Adrenal gland (tissue), 12 donors: Measurements from ENCODE around the gene SHE. TPM values are rescaled to one million over a fixed set of nuclear protein-coding genes. Genes with fewer than 3 reads are reported as not detected.

Experiments used
- DNase-seq, 7 donors: peaks; one replicate each; pipeline ENCODE4 v3.0.0-alpha.2; 2019 to 2020
- H3K27ac ChIP-seq, 5 donors: fragments of 200-600 bp; sonication (generic) in 4 of 5; 1 replicate in 3 of 5; 2 replicates in 2 of 5; pipeline versions ENCODE4 v1.5.1 to v1.8.0; 2016 to 2020; ENCODE audit warnings: mild to moderate bottlenecking in 1 of 5
- H3K27me3 ChIP-seq: fragments of 200-600 bp; 2 replicates; pipeline ENCODE4 v1.8.0; 2021
- H3K36me3 ChIP-seq, 2 donors: fragments of 200-600 bp; replicated peaks in 1 of 2; 1 replicate in 1 of 2; 2 replicates in 1 of 2; pipeline versions ENCODE4 v1.5.1 to v1.8.0; 2018 to 2022
- H3K4me1 ChIP-seq, 2 donors: fragments of 200-600 bp; replicated peaks in 1 of 2; 1 replicate in 1 of 2; 2 replicates in 1 of 2; pipeline versions ENCODE4 v1.5.1 to v1.8.0; 2018 to 2021
- H3K4me3 ChIP-seq, 4 donors: fragments of 200-600 bp; sonication (generic) in 3 of 4; one replicate each; pipeline ENCODE4 v1.5.1; 2016 to 2018
- H3K9me3 ChIP-seq, 3 donors: fragments of 200-600 bp; sonication (generic) in 1 of 3; replicated peaks in 1 of 3; 1 replicate in 2 of 3; 2 replicates in 1 of 3; pipeline versions ENCODE4 v1.5.1 to v1.8.0; 2016 to 2021
- POLR2A ChIP-seq, 2 donors: fragments of 450-650 bp; IDR thresholded peaks; one replicate each; pipeline ENCODE4 v1.6.1; 2017; ENCODE audit warnings: antibody characterized with exemption in 2 of 2, mild to moderate bottlenecking in 2 of 2, moderate library complexity in 1 of 2
- WGBS, 4 donors: extraction: QIAGEN DNeasy Blood & Tissue Kit in 2 of 4; methylation state at CpG; one replicate each; pipeline versions ENCODE4 v1.1.5 to v1.1.7; 2013 to 2017; 5-methylcytosine and 5-hydroxymethylcytosine counted together
- intact Hi-C, 2 donors: fragments of 100-400 bp; cut with DNase I; formaldehyde crosslinking; loops; one replicate each; pipeline versions ENCODE4 v1.14.1 to v1.15.0; 2022 to 2023
- polyA plus RNA-seq, 3 donors: library from polyadenylated mRNA; stranded (reverse); fragments of 200-250 nt in 2 of 3; fragments of 350-450 nt in 1 of 3; fragmentation: Illumina TruSeq in 1 of 3; extraction: RNeasy Lipid Tissue Mini Kit (QIAGEN cat#74804) in 1 of 3; gene quantifications; one replicate each; pipeline ENCODE4 v1.2.3, GENCODE V29; 2013 to 2014
- total RNA-seq, 9 donors: library from RNA; depleted of rRNA in 4 of 9; stranded (reverse); fragments of >200 nt in 4 of 9; fragments of 120-200 nt in 1 of 9; fragmentation: NEBNext Ultra II Directional in 1 of 9; extraction: Animal tissue kit (Norgen Biotek cat#: 25700) in 1 of 9; gene quantifications; one replicate each; pipeline versions ENCODE4 v1.1.0 to v1.2.4, GENCODE V29; 2013 to 2023
- TF ChIP-seq, protein P1 (sequence below), 6 experiments: fragments of 450-650 bp in 4 of 6; fragments of 200-600 bp in 2 of 6; sonication (generic) in 1 of 6; IDR thresholded peaks; 1 replicate in 5 of 6; 2 replicates in 1 of 6; pipeline versions ENCODE4 v1.5.1 to v1.8.0; 2016 to 2021; ENCODE audit warnings: antibody characterized with exemption in 6 of 6, mild to moderate bottlenecking in 2 of 6, moderate library complexity in 1 of 6
- donor health status: healthy with polysubstance abuse.
- donor health status: Bipolar disorder and iron deficiency.
- donor health status: DM: yes; HTN: yes; CAD: no.
- donor health status: DM: no; HTN: no; CAD: no.
- donor health status: DM: no; HTN: no; CAD: no.
- donor health status: DM: yes; HTN: yes; CAD: no.

The SHE gene
- total and polyA plus RNA-seq, 12 donors: 6.4 to 30.7 (median 17.1) TPM

GRCh38 chr1:154474802-154475201, 27.4 kb downstream of the SHE start:
- 57 to 74% (median 71%) methylated on average over 3 of the region's 3 CpGs for whole genome bisulfite sequencing, 4 donors
- no peak for TF ChIP-seq POLR2A (IDR thresholded peaks at IDR 0.05)
- TF ChIP-seq, protein P1, sequence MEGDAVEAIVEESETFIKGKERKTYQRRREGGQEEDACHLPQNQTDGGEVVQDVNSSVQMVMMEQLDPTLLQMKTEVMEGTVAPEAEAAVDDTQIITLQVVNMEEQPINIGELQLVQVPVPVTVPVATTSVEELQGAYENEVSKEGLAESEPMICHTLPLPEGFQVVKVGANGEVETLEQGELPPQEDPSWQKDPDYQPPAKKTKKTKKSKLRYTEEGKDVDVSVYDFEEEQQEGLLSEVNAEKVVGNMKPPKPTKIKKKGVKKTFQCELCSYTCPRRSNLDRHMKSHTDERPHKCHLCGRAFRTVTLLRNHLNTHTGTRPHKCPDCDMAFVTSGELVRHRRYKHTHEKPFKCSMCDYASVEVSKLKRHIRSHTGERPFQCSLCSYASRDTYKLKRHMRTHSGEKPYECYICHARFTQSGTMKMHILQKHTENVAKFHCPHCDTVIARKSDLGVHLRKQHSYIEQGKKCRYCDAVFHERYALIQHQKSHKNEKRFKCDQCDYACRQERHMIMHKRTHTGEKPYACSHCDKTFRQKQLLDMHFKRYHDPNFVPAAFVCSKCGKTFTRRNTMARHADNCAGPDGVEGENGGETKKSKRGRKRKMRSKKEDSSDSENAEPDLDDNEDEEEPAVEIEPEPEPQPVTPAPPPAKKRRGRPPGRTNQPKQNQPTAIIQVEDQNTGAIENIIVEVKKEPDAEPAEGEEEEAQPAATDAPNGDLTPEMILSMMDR (IDR thresholded peaks at IDR 0.05): no peak
- peak in 6 of 7 donors; percentile 34 to 72 (median 46) for DNase-seq
- Histone ChIP-seq H3K4me1 (peaks cover 6 to 8% of the 10 kb centered on the region in 2 donors), H3K9me3 (no peaks in the 10 kb centered on the region), H3K27ac (no peak overlapping the region), H3K27me3 (no peaks in the 10 kb centered on the region), H3K36me3 (no peaks in the 10 kb centered on the region), H3K4me3 (no peak overlapping the region)
- intact Hi-C loops: loop anchor here (10.0 kb wide), 2 partner anchors 70 to 400 kb away; partner anchors contain the start of genes IL6R (in 1 of the 2) and KCNN3 (in 1 of the 2)

DNA sequence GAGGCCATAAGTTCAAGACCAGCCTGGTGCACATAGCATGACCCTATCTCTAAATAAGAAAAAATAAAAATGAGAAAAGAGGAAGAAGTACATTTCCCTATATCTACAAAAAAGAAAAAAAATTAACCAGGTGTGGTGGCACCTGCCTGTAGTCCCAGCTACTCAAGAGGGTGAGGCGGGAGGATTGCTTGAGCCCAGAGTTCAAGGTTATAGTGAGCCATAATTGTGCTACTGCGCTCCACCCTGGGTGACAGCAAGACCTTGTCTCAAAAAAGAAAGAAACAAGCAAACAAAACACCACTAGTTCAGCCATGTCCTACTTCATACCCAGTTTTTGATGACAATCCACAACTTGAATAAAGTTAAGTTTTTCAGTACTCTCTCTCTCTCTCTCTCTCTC, 30.9 kb downstream of the SHE start:
- peaks cover 0 to 6% of the 10 kb centered on the region in 2 donors for H3K4me1 ChIP-seq
- no peaks in the 10 kb centered on the region for H3K9me3 ChIP-seq
- no peak overlapping the region for H3K4me3 ChIP-seq
- no peak for TF ChIP-seq POLR2A (IDR thresholded peaks at IDR 0.05)
- TF ChIP-seq, protein P1 (IDR thresholded peaks at IDR 0.05): no peak
- H3K36me3 ChIP-seq: no peaks in the 10 kb centered on the region
- intact Hi-C loops: loop anchor here (10.0 kb wide), 2 partner anchors 67 to 403 kb away; partner anchors contain the start of genes IL6R (in 1 of the 2) and KCNN3 (in 1 of the 2)
- H3K27ac ChIP-seq: no peak overlapping the region
- DNase-seq: no peak
- H3K27me3 ChIP-seq: no peaks in the 10 kb centered on the region
- 72 to 92% (median 78%) methylated on average over 2 of the region's 2 CpGs for WGBS, 4 donors

GRCh38 chr1:154469844-154470560, 32.2 kb downstream of the SHE start:
- H3K27me3 ChIP-seq: no peaks in the 10 kb centered on the region
- peaks cover 0 to 12% of the 10 kb centered on the region in 2 donors for H3K4me1 ChIP-seq
- no peaks in the 10 kb centered on the region for H3K36me3 ChIP-seq
- no peak for DNase-seq
- TF ChIP-seq, protein P1 (IDR thresholded peaks at IDR 0.05): no peak
- no peak for TF ChIP-seq POLR2A (IDR thresholded peaks at IDR 0.05)
- H3K9me3 ChIP-seq: no peaks in the 10 kb centered on the region
- intact Hi-C loops: loop anchor here (10.0 kb wide), 2 partner anchors 65 to 405 kb away; partner anchors contain the start of genes IL6R (in 1 of the 2) and KCNN3 (in 1 of the 2)
- WGBS, 4 donors: 93 to 99% (median 97%) methylated on average over 8 to 10 of the region's 10 CpGs
- no peak overlapping the region for H3K4me3 ChIP-seq
- no peak overlapping the region for H3K27ac ChIP-seq

DNA sequence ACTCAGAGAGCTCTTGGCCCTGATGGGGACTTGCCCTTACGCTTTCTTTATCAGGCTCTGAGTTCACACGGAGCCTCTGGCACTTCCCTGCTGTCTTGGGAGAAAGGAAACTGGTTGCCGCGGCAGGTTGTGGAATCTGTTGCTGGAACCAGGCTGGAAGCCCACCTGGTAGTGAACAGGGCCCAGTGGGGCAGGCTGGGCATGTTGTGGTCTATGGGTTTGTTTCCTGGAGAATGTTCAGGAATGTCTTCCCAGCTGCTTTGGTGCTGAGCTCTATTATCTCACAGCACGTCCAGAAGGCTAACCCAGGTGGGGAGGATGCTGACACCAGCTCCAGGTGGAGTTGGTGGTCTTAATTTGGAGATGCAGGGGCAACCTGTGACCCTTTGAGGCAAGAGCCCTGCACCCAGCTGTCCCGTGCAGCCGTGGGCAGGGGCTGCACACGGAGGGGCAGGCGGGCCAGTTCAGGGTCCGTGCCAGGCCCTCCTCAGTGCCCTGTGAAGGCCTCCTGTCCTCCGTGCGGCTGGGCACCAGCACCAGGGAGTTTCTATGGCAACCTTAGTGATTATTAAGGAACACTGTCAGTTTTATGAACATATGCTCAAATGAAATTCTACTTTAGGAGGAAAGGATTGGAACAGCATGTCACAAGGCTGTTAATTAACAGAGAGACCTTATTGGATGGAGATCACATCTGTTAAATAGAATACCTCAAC, 33.5 kb downstream of the SHE start:
- no peak for TF ChIP-seq POLR2A (IDR thresholded peaks at IDR 0.05)
- TF ChIP-seq, protein P1 (IDR thresholded peaks at IDR 0.05): no peak
- intact Hi-C loops: no loop called here
- Histone ChIP-seq H3K4me3 (no peak overlapping the region), H3K4me1 (peaks cover under 1 to 15% of the 10 kb centered on the region in 2 donors), H3K27me3 (no peaks in the 10 kb centered on the region), H3K9me3 (no peaks in the 10 kb centered on the region), H3K27ac (no peak overlapping the region), H3K36me3 (no peaks in the 10 kb centered on the region)
- WGBS, 4 donors: 75 to 93% (median 81%) methylated on average over 5 to 12 of the region's 12 CpGs
- no peak for DNase-seq
